ENCODE results near the gene FAM181B.
"Not testable (repeated sequence)": the region's sequence is repeated elsewhere in the genome, so short reads cannot be mapped to it uniquely, and the experiment has no call there.

The FAM181B gene

GRCh38 chr11:82732734-82733443, 775 bp downstream of the FAM181B start:
- DNase-seq (ENCODE audit: low read depth in 2 of 2): no peak

GRCh38 chr11:82732348-82732733, 1.3 kb downstream of the FAM181B start:
- no peak for DNase-seq (ENCODE audit: low read depth in 2 of 2)

DNA sequence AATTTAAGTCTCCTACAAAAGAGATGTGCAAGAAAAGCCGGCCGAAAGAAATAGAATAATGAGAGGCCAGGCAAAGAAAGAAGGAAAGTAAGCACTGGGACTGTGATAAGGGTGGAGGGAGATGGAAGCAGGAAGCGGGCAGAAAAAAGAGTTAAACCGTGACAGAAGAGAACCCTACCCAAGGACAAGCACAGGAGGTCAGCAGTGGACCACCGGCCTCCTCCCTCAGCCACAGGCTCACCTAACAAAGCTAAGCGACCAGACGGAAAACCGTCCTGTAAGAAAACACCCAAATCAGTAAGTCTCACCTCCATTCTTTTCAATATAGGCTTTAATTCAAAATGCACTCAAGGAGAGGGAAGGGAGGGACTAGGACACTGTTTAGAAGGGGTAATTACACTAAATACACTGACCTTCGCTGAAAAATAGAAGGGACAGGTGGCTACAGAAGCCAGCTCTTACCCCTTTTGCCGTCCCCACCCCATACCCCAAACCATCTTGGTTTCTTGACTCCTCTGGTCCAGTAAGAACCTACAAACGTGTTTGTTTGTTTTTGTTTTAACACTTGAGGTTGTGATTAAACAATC, 1.9 kb downstream of the FAM181B start:
- no peak for DNase-seq (ENCODE audit: low read depth in 2 of 2)

DNA sequence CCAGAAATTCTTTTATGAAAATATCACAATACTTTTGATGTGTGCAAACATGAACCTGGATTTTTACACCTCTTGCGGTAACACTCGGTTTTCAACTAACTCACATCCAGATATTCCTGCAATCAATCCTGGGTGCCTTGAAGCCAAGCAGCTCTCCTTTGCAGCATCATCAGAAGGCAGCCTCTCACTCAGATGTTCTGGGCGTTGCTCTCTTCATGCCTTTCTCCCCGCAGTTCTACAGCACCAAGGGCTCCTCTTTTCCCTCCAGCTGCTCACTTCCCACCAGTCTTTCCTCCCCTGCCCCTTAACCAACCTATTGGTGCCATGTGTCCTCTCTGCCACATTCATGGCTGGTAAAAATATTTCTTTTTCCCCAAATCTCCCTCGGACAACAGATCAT, 2.9 kb downstream of the FAM181B start:
- DNase-seq (ENCODE audit: low read depth in 2 of 2): no peak

GRCh38 chr11:82730286-82730685, 3.4 kb downstream of the FAM181B start:
- no peak for DNase-seq (ENCODE audit: low read depth in 2 of 2)

- no peak for DNase-seq (ENCODE audit: low read depth in 2 of 2)
Observed at GRCh38 chr11:82724026-82724425, 9.6 kb downstream of the FAM181B start.

- DNase-seq (ENCODE audit: low read depth in 2 of 2): no peak
Observed at GRCh38 chr11:82722231-82722630, 11.4 kb downstream of the FAM181B start.

DNA sequence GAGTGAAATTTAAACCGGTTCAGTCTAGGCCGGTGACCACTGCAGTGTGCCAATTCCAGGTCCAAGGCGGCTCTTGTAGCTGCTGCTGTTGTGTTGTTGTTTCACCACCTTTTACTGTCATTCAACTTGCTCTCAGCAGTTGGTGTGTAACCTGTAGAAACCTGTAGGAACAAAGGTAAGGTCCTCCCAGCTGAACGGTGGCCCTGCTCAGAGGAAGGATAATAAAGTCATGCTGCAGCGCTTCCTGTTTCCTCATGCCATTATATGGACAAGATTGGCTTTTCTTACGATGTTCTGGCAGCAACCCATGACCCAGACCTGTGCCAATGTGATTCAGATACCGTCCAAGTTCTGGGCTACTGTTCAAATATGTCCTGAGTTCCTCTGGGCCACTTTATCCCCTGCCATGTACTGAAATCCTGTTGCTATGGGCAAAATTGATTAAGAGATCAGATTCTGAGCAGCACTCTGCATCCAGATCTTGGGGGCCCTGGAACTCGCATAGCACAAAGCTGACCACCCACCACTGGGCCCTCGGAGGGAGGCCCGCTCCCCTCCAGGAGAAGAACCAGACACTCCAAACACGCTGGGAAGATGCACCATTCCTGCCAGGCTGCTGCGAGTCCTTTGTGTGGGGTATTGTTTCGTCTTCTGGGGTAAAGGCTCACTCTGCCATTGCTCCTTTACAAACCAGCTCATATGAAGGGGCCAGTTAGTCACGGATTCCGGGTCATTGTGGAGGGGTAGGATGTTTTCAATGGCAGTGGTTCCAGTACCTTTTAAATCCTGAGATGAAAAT, 13.2 kb downstream of the FAM181B start:
- DNase-seq (ENCODE audit: low read depth in 2 of 2): no peak

DNA sequence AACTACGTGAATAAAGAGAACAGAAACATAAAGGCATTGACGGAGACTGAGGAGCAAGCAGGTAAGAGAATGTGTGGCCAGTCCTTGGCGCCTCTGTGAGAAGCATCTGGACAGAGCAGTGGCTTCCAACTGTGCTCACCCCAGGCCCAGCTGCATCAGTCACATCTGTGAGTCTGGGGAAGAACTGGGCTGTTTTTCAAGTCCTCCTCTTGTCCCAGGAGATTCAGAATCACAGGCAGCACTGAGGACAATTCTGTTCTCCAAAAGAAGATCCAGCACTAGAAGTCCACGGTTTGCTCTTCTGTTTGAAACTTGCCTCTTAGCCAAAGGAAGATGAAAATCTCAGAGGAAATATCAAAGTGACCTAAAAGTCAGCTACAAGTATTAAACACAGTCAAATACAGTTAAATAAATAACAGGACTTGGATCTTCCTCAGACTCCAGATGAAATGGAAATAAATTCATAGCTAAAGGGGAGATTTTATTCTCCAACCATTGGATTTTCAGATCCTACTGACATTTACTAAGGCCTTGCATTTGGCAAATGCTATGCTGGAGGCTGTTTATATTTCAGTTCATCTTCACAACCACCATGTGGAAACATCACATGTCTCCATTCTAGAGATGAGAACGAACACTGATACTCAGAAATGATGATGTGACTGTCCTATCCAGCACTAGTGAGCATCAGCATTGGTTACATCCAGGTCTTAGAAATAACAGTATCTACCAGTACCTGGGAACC, 14.1 kb downstream of the FAM181B start:
- no peak for DNase-seq (ENCODE audit: low read depth in 2 of 2)

- DNase-seq (ENCODE audit: low read depth in 2 of 2): no peak
Observed at GRCh38 chr11:82718821-82719220, 14.8 kb downstream of the FAM181B start.

DNA sequence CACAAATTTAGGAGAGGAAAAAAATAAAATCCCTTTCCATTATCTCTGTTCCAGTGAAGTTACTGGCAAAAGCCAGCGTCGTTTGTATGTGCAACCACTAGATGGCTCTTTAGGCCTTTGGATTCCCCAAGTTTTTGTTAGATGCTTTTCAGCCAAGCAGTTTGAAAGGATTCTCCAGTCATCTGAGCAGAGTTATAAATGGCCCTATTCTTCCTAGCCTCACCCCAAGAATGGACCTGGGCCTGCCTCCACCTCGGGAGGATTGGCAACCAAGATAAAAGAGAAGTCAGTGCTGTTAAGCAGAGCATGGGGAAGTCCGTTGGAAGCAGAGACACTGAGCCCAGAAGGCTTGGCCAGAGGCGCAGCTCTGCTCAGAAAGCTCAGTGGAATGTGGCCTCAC, 15.4 kb downstream of the FAM181B start:
- no peak for DNase-seq (ENCODE audit: low read depth in 2 of 2)

DNA sequence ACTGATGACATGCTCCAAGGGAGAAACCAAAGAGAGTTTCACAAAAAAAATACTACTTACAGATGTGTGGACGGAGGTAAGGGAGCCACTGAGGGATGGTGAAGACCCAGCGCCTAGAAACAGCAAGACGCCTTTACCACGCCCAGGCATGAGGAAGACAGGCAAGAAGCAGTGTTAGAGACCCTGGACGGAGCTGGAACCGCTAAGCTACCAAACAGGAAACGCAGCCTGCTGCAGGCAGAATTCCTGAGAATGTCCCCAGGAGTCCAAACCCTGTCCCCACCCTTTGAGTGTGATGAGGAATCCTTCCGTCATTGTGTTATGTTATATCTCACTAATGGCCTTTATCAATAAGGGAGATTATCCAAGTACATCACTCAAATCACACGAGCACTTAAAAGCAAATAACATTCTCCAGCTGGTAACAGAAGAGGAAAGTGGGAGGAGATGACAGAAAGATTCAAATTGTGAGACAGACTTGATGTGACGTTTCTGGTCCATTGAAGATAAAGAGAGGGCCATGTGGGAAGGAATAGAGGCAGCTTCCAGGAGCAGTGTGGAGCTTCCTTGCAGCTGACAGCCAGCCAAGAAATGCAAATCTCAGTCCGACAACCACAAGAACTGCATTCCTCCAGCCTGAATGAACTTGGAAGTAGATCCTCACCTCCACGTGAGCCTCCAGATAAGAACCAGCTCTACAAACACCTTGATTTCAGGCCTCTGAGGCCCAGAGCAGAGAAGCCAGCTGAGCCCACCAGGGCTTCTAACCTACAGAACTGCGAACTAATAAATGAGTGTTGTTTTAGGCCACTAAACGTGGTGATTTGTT, 19.1 kb downstream of the FAM181B start:
- DNase-seq (ENCODE audit: low read depth in 2 of 2): no peak

DNA sequence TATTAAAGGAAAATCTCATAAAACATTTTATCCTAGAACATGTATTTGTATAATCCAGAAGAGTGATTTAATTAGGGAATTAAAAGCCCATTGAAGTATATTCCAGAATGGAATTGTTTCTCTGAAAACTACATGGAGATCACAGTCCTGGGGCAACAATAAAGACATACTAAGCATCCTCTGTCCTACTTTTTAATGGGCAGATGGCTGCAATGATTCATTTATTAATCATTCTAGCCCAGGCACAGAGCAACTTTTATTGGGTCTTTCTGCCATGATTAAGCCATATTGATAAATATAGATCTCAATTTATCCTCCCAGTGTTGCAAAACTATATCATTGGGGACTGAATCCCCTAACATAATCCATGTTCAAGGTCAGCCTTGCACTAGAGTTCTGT, 22.0 kb downstream of the FAM181B start:
- DNase-seq (ENCODE audit: low read depth in 2 of 2): no peak

GRCh38 chr11:82703796-82704195, 29.9 kb downstream of the FAM181B start:
- DNase-seq (ENCODE audit: low read depth in 2 of 2): no peak

DNA sequence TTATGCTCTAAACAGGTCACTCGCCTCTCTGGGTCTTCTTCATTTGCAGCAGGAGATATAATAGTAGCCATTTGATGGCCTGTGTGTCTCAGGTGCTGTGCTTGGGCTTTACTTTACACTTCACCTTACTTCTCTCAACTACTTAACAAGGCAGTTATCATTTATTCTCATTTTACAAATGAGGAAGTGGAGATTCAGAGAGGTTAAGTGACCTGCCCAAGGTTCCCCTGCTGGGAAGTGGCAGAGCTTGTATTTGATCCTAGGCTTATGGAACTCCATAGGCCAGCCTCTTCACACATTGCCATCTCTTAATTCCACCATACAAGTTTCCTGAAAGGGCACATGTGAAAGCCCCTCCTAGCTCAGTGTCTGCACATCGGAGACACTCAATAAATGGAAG, 30.4 kb downstream of the FAM181B start:
- DNase-seq (ENCODE audit: low read depth in 2 of 2): no peak

DNA sequence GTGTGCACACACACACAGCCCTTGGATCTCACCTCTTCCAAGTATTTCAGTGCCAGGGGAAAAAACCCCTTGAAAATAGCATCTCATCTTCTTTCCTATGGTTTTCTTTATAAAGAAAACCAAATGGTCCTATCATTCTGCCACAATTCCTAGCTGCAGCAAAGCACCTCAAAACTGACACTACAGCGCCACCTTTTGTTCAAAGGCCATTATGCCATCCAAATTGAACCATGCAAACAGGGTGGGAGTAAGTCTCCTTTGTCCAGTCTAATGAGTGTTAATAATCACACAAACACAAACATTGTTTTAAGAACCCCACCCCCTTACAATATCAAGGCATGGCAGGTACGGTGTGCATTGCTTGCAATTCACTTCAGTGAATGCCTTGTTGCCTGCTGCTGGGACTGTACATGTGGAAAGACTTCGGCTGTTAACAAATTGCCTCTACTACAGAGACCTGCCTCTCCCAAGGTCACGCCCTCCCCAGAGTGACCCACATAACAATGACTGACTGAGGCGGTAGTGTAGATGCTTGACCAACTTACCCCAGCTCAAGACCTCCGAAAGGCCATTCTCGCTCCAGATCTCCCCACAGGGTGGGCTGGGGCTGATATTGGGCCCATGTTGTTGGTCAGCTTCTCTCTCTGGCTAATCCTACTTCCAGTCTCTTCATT, 31.7 kb downstream of the FAM181B start:
- DNase-seq (ENCODE audit: low read depth in 2 of 2): peak in 1 of 2 donors; percentile 18

GRCh38 chr11:82698576-82699352, 34.9 kb downstream of the FAM181B start:
- DNase-seq (ENCODE audit: low read depth in 2 of 2): no peak

- no peak for DNase-seq (ENCODE audit: low read depth in 2 of 2)
Observed at GRCh38 chr11:82692981-82693380, 40.7 kb downstream of the FAM181B start.

- not testable (repeated sequence) for DNase-seq (ENCODE audit: low read depth in 2 of 2)
Observed at GRCh38 chr11:82689347-82689746, 44.3 kb downstream of the FAM181B start.

DNA sequence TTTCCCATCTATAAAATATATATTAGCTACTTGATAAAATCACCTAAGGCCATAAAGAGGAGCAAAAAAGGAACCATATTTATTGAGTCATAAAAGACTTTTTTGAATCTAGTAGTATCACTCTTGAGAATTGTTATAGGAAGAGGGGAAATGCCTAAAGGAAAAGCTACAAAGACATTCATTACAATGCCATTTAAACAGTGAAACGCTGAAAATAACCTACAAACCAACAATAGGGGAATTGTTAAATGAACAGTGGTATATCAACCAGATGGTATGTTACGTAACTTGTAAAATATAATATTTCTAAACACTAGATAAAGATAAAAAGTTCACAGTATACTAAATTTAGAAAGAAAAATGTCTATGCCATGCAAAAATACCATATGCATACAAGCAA, 47.5 kb downstream of the FAM181B start:
- no peak for DNase-seq (ENCODE audit: low read depth in 2 of 2)
